BE2C (cell line): ENCODE measurements around the gene KAT2B.

Experiments used
- DNase-seq: peaks from one replicate; pipeline ENCODE4 v3.0.0-alpha.2; 2020
- H3K27me3 ChIP-seq: fragments of 250-450 bp; sonication (Bioruptor Pico); 2 replicates; pipeline ENCODE4 v1.5.1; 2020; ENCODE audit warnings: mild to moderate bottlenecking
- H3K36me3 ChIP-seq: fragments of 250-450 bp; sonication (Bioruptor Pico); 2 replicates; pipeline ENCODE4 v1.5.1; 2020; ENCODE audit warnings: mild to moderate bottlenecking
- H3K4me1 ChIP-seq: fragments of 250-450 bp; sonication (Bioruptor Pico); 2 replicates; pipeline ENCODE4 v1.5.1; 2020
- H3K4me3 ChIP-seq: 2 replicates; pipeline ENCODE4 v1.5.1; 2011; ENCODE audit warnings: low read depth, low read length
- H3K9me3 ChIP-seq: fragments of 250-450 bp; sonication (Bioruptor Pico); 2 replicates; pipeline ENCODE4 v1.5.1; 2020
- TF ChIP-seq, protein P1 (sequence below): IDR thresholded peaks from 2 replicates; pipeline ENCODE4 v1.5.1; 2012; ENCODE audit warnings: mild to moderate bottlenecking, low read depth, low read length

The KAT2B gene

DNA sequence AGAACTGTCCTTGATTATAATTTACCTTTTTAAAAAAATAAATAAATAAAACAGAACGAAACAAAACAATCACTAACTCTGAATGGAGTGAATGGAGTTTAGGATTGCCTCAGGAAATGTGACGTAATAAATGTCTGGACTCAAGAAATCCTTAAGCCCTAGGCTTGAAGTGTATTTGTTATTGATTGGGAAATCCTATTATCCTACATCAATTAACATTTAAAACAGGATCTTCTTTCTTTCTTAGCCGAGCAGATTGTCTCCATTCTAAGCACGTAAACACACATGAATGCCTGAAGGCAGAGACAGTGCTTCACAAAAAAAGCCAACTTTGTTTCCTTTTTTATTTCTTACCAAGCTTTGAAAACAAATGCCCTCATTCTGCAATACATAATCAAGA lies 33.4 kb downstream of the KAT2B start:
- Histone ChIP-seq H3K4me1 (no peaks in the 10 kb centered on the region), H3K4me3 (no peak overlapping the region)
- TF ChIP-seq, protein P1, sequence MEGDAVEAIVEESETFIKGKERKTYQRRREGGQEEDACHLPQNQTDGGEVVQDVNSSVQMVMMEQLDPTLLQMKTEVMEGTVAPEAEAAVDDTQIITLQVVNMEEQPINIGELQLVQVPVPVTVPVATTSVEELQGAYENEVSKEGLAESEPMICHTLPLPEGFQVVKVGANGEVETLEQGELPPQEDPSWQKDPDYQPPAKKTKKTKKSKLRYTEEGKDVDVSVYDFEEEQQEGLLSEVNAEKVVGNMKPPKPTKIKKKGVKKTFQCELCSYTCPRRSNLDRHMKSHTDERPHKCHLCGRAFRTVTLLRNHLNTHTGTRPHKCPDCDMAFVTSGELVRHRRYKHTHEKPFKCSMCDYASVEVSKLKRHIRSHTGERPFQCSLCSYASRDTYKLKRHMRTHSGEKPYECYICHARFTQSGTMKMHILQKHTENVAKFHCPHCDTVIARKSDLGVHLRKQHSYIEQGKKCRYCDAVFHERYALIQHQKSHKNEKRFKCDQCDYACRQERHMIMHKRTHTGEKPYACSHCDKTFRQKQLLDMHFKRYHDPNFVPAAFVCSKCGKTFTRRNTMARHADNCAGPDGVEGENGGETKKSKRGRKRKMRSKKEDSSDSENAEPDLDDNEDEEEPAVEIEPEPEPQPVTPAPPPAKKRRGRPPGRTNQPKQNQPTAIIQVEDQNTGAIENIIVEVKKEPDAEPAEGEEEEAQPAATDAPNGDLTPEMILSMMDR, result no peak

DNA sequence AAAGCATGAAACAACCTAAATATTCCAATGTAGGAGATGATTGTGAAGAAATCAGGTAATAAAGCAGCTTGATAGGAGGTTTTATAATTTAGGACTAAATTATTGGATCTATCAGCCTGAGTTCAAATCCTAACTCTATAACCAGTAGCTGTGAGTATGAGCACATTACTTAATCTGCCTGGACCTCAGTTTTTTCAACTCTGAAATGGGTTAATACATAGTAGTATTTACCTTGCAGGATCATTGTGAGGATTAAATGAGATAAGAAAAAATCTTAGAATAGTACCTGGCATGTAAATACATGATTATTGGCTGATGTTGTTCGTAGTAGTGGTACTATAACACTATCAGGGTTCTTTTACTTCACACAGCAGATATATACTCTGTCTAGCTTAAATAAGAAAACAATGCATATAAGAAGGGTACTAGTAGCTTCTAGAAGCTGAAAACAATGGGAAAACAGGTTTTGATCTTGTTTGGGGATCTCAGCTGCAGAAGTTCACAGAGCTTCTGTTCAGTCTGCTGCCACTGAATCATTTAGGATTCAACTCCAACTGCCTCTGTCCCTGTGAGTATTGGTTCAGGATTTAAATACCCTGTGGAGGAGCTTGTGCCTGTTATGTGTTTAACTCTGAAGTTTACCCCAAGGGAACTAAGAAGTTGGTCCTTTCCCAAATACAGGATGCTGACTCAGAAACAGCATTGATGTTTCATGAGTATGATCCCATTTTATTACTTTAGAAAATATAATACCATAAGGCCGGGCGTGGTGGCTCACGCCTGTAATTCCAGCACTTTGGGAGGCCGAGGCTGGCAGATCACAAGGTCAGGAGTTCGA lies 34.2 kb downstream of the KAT2B start:
- TF ChIP-seq, protein P1, result no peak
- Histone ChIP-seq H3K27me3 (no peaks in the 10 kb centered on the region), H3K9me3 (no peaks in the 10 kb centered on the region), H3K36me3 (no peaks in the 10 kb centered on the region), H3K4me3 (no peak overlapping the region), H3K4me1 (no peaks in the 10 kb centered on the region)
- no peak for DNase-seq

More for the DNA sequence above, 33.4 kb downstream of the KAT2B start:
- Histone ChIP-seq H3K27me3 (no peaks in the 10 kb centered on the region), H3K9me3 (no peaks in the 10 kb centered on the region), H3K36me3 (no peaks in the 10 kb centered on the region)
- DNase-seq, result no peak

DNA sequence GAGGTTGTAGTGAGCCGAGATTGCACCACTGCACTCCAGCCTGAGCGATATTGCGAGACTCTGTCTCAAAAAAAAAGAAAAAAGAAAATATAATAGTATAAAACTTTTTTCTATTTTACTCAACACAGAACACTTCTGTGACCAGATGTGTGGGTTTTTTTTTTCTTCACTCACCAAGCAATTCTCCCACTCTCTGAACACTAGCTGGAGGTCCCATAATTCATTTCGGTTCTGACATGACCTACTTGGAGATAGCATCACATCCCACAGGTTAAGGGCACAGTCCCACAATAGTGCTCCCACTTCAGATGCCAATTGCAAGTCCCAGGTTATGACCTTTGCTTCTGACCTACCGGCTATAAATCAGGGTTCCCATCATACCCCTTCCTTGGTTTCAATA lies 35.0 kb downstream of the KAT2B start:
- TF ChIP-seq, protein P1, result no peak
- Histone ChIP-seq H3K27me3 (no peaks in the 10 kb centered on the region), H3K36me3 (no peaks in the 10 kb centered on the region), H3K4me3 (no peak overlapping the region), H3K9me3 (no peaks in the 10 kb centered on the region), H3K4me1 (no peaks in the 10 kb centered on the region)
- DNase-seq, result no peak

DNA sequence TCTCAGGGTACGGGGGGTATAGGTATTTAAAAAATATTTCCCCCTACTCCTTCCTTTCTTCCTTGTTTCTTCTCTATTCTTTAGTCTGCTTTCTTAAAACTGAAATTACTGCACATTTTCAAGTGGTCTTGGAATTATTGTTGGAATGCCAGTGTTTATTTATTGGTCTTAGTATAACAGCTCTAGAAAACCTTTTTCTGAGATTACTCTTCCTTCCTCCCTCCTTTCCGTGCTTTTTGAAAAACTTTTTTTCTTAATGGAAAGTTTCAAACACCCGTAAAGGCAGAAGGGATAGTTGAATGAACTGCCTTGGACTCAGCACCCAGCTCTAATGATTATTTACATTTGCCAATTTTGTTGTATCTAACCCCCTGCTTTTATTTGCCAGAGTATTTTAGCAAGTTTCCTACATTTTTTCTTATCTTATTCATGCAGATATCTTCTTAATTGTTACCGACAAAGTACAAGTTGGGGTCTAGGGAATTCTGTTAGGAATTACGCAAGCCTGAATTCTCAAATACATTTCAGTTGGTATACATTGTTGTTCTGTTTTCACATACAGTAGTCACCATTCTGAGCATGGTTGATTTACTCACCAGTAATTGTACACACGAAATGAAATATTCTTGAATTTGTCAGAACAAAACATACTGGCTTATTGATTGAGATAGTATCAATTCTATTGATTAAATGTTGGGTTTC lies 36.2 kb downstream of the KAT2B start:
- Histone ChIP-seq H3K4me1 (no peaks in the 10 kb centered on the region), H3K9me3 (no peaks in the 10 kb centered on the region), H3K36me3 (no peaks in the 10 kb centered on the region), H3K27me3 (no peaks in the 10 kb centered on the region), H3K4me3 (no peak overlapping the region)
- TF ChIP-seq, protein P1, result no peak
- no peak for DNase-seq

DNA sequence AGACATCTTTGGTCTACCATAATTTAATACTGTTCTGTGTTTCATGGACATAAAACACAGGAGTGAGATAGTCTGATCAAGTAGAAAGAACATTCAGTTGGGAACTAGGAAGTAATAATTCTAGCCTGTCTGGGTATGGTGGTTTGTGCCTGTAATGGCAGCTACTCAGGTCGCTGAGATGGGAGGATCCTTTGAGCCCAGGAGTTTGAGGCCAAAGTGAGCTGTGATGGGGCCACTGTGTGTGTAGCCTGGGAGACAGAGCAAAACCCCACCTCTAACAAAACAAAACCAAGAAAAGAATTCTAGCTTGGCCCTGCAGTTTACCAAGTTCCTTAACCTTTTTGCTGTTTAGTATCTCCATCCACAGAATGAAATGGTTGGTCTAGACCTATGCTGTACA lies 36.8 kb downstream of the KAT2B start:
- H3K4me1 ChIP-seq, result no peaks in the 10 kb centered on the region
- no peaks in the 10 kb centered on the region for H3K9me3 ChIP-seq
- no peaks in the 10 kb centered on the region for H3K27me3 ChIP-seq
- no peaks in the 10 kb centered on the region for H3K36me3 ChIP-seq
- no peak overlapping the region for H3K4me3 ChIP-seq
- TF ChIP-seq, protein P1, result no peak
- no peak for DNase-seq

DNA sequence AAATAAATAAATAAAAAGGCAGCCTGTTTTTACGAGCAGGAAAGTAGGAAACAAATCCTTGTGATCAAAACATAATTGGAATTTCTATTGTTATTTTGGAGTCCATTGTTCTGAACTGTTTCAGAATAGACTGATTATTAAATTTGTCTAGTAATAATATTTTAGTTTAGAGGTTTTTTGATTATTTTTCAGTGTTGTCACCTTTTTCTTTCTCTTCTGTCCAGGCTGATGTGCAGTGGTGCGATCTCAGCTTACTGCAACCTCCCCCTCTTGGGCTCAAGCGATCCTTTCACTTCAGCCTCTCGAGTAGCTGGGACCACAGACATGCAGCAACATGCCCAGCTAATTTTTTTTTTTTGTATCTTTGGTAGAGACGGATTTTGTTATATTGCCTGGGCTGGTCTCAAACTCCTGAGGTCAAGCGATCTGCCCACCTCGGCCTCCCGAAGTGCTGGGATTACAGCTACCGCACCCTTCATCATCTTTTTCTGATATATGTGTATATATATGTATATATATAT lies 38.0 kb downstream of the KAT2B start:
- DNase-seq, result no peak
- no peaks in the 10 kb centered on the region for H3K4me1 ChIP-seq
- H3K9me3 ChIP-seq, result no peaks in the 10 kb centered on the region
- TF ChIP-seq, protein P1, result no peak
- H3K27me3 ChIP-seq, result no peaks in the 10 kb centered on the region
- no peak overlapping the region for H3K4me3 ChIP-seq
- no peaks in the 10 kb centered on the region for H3K36me3 ChIP-seq
